ENCODE data around the gene YPEL4. TPM values are rescaled to one million over a fixed set of nuclear protein-coding genes. Genes with fewer than 3 reads are reported as not detected.

Gene YPEL4
- total RNA-seq, 1 donor from 2014 or later = 0.86 TPM

GRCh38 chr11:57674251-57674650 lies 24.5 kb upstream of the YPEL4 start:
- TF ChIP-seq, protein P1, sequence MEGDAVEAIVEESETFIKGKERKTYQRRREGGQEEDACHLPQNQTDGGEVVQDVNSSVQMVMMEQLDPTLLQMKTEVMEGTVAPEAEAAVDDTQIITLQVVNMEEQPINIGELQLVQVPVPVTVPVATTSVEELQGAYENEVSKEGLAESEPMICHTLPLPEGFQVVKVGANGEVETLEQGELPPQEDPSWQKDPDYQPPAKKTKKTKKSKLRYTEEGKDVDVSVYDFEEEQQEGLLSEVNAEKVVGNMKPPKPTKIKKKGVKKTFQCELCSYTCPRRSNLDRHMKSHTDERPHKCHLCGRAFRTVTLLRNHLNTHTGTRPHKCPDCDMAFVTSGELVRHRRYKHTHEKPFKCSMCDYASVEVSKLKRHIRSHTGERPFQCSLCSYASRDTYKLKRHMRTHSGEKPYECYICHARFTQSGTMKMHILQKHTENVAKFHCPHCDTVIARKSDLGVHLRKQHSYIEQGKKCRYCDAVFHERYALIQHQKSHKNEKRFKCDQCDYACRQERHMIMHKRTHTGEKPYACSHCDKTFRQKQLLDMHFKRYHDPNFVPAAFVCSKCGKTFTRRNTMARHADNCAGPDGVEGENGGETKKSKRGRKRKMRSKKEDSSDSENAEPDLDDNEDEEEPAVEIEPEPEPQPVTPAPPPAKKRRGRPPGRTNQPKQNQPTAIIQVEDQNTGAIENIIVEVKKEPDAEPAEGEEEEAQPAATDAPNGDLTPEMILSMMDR (conservative IDR thresholded peaks at IDR 0.05; ENCODE audit: low read depth, low read length) = no peak
- no peak overlapping the region for H3K4me3 ChIP-seq (ENCODE audit: low read depth, low read length)
- peak; percentile 83 for DNase-seq (ENCODE audit: low read depth)

DNA sequence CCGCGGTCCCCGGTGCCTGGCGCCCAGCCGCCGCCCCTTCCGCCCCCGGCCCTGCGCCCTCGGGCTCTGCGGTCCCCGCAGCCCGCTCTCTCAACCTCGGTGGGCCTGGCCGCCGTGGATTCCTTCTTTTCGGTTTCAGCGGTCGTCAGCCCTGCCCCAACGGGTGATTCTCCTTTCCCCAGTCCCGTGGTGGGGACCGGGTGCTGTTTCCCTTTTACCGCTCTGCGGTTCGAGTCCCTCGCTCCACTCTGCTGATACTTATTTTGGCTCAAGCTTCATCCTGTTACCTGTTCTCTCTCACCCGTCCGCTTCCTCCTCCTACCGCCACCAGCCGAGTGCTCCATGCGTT lies 18.7 kb upstream of the YPEL4 start:
- H3K4me3 ChIP-seq (ENCODE audit: low read depth, low read length) = peak overlapping the region; percentile 76
- TF ChIP-seq, protein P1 (conservative IDR thresholded peaks at IDR 0.05; ENCODE audit: low read depth, low read length) = no peak
- DNase-seq (ENCODE audit: low read depth) = no peak

- H3K4me3 ChIP-seq (ENCODE audit: low read depth, low read length) = peak within 1 kb of the TSS; percentile 76
- DNase-seq (ENCODE audit: low read depth) = no peak
- TF ChIP-seq, protein P1 (conservative IDR thresholded peaks at IDR 0.05; ENCODE audit: low read depth, low read length) = peak; percentile 41
Observed at GRCh38 chr11:57667736-57668433, 18.2 kb upstream of the YPEL4 start, which contains the start of gene ZDHHC5. Gene ZDHHC5, plus strand, starts transcription at chr11:57668114. Its CDS starts 4,977 bp downstream, at chr11:57673091.

GRCh38 chr11:57667117-57667735 lies 17.5 kb upstream of the YPEL4 start:
- peak; percentile 97 for DNase-seq (ENCODE audit: low read depth)
- TF ChIP-seq, protein P1 (conservative IDR thresholded peaks at IDR 0.05; ENCODE audit: low read depth, low read length) = no peak
- peak overlapping the region; percentile 76 for H3K4me3 ChIP-seq (ENCODE audit: low read depth, low read length)

GRCh38 chr11:57663975-57664374 lies 14.3 kb upstream of the YPEL4 start:
- TF ChIP-seq, protein P1 (conservative IDR thresholded peaks at IDR 0.05; ENCODE audit: low read depth, low read length) = no peak
- DNase-seq (ENCODE audit: low read depth) = no peak
- H3K4me3 ChIP-seq (ENCODE audit: low read depth, low read length) = no peak overlapping the region

DNA sequence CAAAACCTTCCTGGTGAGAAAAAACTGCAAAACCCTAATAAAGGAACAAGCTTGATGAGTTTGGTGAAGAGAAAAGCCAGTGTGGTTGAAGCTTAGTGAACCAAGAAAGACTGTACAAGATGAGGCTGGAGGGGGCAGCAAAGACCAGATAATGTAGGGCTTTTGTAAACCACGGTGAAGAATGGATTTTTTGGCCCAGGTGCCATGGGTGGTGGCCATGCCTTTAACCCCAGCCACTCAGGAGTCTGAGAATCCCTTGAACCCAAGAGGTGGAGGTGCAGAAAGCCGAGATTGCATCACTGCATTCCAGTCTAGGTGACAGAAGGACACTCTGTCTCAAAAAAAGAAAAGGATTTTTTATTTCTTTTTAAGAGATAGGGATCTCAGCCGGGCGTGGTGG lies 13.2 kb upstream of the YPEL4 start:
- no peak overlapping the region for H3K4me3 ChIP-seq (ENCODE audit: low read depth, low read length)
- TF ChIP-seq, protein P1 (conservative IDR thresholded peaks at IDR 0.05; ENCODE audit: low read depth, low read length) = peak; percentile 52
- no peak for DNase-seq (ENCODE audit: low read depth)
